ENCODE data around the gene MESP2.
A peak's percentile ranks its signal among the peaks of the same experiment; 100 is the strongest.

DNA sequence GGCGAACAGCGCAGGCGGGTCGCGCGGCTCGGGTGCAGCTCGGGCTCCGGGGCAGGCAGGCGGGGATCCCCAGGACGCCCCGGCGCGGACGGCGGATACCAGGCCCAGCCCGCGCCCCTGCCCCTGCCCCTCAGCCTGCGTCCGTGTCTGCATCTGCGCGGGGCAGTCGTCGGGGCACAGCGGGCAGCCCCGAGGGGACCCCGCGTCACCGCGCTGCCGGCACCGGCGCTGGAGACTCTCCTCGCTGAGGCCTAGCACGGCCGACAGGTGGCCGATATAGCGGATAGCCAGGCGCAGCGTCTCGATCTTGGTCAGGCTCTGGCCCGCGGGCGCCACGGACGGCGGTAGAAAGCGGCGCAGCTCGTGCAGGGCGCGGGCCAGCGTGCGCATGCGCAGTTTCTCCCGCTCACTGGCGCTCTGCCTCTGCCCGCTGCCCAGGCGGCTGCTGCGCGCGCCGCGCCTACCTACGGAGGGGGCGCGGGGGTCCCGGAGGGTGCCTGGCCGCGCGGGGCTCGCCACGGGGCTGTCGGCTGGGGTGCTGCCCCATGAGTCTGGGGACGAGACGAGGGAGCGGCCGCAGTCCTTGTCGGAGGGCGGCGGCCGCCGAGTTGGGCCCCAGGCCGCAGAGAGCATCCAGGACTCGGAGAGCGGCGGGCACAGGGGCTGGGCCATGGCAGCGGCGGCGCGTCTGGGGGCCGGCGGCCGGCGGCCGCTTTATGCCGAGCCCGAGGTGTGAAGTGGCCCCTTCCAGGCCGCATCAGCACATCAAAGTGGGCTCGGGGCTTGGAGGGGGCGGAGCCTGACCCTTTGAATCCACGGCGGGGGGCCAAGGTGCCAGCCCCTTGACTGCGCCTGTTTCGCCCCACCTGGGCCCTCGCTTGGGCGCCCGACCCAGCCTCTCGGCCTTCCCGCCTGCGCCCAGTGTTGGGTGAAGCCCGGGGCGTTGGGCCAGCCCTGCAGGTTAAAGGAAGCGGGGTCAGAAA lies 25.3 kb upstream of the MESP2 start, which contains the start of gene MESP1:
- TF ChIP-seq, protein P1, sequence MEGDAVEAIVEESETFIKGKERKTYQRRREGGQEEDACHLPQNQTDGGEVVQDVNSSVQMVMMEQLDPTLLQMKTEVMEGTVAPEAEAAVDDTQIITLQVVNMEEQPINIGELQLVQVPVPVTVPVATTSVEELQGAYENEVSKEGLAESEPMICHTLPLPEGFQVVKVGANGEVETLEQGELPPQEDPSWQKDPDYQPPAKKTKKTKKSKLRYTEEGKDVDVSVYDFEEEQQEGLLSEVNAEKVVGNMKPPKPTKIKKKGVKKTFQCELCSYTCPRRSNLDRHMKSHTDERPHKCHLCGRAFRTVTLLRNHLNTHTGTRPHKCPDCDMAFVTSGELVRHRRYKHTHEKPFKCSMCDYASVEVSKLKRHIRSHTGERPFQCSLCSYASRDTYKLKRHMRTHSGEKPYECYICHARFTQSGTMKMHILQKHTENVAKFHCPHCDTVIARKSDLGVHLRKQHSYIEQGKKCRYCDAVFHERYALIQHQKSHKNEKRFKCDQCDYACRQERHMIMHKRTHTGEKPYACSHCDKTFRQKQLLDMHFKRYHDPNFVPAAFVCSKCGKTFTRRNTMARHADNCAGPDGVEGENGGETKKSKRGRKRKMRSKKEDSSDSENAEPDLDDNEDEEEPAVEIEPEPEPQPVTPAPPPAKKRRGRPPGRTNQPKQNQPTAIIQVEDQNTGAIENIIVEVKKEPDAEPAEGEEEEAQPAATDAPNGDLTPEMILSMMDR (IDR thresholded peaks at IDR 0.05): peak; percentile 63 to 81 (median 68)
- no peak for TF ChIP-seq POLR2A (IDR thresholded peaks at IDR 0.05)
